H1 (cell line): ENCODE results near the gene SRGAP3. TPM values are rescaled to one million over a fixed set of nuclear protein-coding genes. Genes with fewer than 3 reads are reported as not detected.

Source experiments
- CTCF ChIA-PET: fragments of 300-600 bp; sonication (Branson Sonifier 250); formaldehyde crosslinking; loops from one replicate; lab custom pipeline; 2021; ENCODE audit not compliant: partially characterized antibody; lab: Charles Lee
- POLR2A ChIA-PET: fragments of 300-600 bp; sonication (Branson Sonifier 250); formaldehyde crosslinking; loops from one replicate; lab custom pipeline; 2021; ENCODE audit warnings: inconsistent platforms; ENCODE audit not compliant: partially characterized antibody; lab: Charles Lee
- DNase-seq, 2 experiments: peaks; one replicate each; pipeline versions ENCODE4 v3.0.0 to v3.0.0-alpha.2; 2010 to 2022; ENCODE audit warnings: low spot score in 2 of 2, low read depth in 1 of 2, mixed read lengths in 1 of 2
- FAIRE-seq: peaks from 2 replicates; lab custom pipeline; 2011; peaks lifted over from hg19 to GRCh38; lab: Jason Lieb, UNC
- H2AFZ ChIP-seq: 2 replicates; pipeline ENCODE4 v1.8.1; 2012; ENCODE audit warnings: low read length, inconsistent platforms
- H2AK5ac ChIP-seq: 2 replicates; pipeline ENCODE4 v1.6.1; 2013; ENCODE audit warnings: low read depth, low read length
- H2BK120ac ChIP-seq: replicated peaks from 2 replicates; pipeline ENCODE3; 2013; ENCODE audit warnings: low read depth, low read length, inconsistent platforms
- H2BK12ac ChIP-seq: 2 replicates; pipeline ENCODE4 v1.6.1; 2013; ENCODE audit warnings: low read depth, low read length
- H2BK15ac ChIP-seq: 2 replicates; pipeline ENCODE4 v1.6.1; 2013; ENCODE audit warnings: low read length
- H2BK20ac ChIP-seq: 2 replicates; pipeline ENCODE4 v1.6.1; 2013; ENCODE audit warnings: low read length
- H2BK5ac ChIP-seq: 2 replicates; pipeline ENCODE4 v1.6.1; 2013; ENCODE audit warnings: low read depth, low read length
- H3K14ac ChIP-seq: 2 replicates; pipeline ENCODE4 v1.6.1; 2013; ENCODE audit warnings: inconsistent platforms; ENCODE audit not compliant: insufficient read length
- H3K18ac ChIP-seq: 2 replicates; pipeline ENCODE4 v1.6.1; 2013; ENCODE audit warnings: low read length; ENCODE audit errors: extremely low read depth
- H3K23ac ChIP-seq: 2 replicates; pipeline ENCODE4 v1.6.1; 2013; ENCODE audit warnings: inconsistent platforms; ENCODE audit not compliant: insufficient read length
- H3K23me2 ChIP-seq: 2 replicates; pipeline ENCODE4 v1.6.1; 2013; ENCODE audit warnings: low read depth, low read length
- H3K27ac ChIP-seq: 2 replicates; pipeline ENCODE4 v1.6.1; 2011; ENCODE audit warnings: low read depth, low read length, inconsistent platforms
- H3K27me3 ChIP-seq, 4 experiments: replicated peaks in 1 of 4; 1 replicate in 1 of 4; 2 replicates in 3 of 4; pipeline versions ENCODE4 v1.6.1 to v1.8.1; 2011 to 2013; ENCODE audit warnings: low read length in 3 of 4, mild to moderate bottlenecking in 3 of 4, inconsistent platforms in 2 of 4, mixed read lengths in 2 of 4, moderate library complexity in 1 of 4; ENCODE audit not compliant: control insufficient read depth in 3 of 4, insufficient read depth in 3 of 4; ENCODE audit errors: extremely low read depth in 1 of 4
- H3K36me3 ChIP-seq, 4 experiments: 2 replicates each; pipeline versions ENCODE4 v1.6.1 to v1.8.1; 2011 to 2013; ENCODE audit warnings: mild to moderate bottlenecking in 4 of 4, low read length in 3 of 4, moderate library complexity in 2 of 4, control low read depth in 1 of 4, inconsistent platforms in 1 of 4; ENCODE audit not compliant: insufficient read depth in 4 of 4, control insufficient read depth in 2 of 4
- H3K4ac ChIP-seq: replicated peaks from 2 replicates; pipeline ENCODE3; 2013; ENCODE audit warnings: low read length, low read depth, mixed read lengths, inconsistent platforms; ENCODE audit not compliant: insufficient read length
- H3K4me1 ChIP-seq, 4 experiments: replicated peaks in 1 of 4; 1 replicate in 1 of 4; 2 replicates in 3 of 4; pipeline versions ENCODE4 v1.6.1 to v1.8.1; 2011 to 2013; ENCODE audit warnings: low read length in 3 of 4, inconsistent platforms in 2 of 4, mixed read lengths in 1 of 4; ENCODE audit not compliant: insufficient read depth in 4 of 4, control insufficient read depth in 3 of 4
- H3K4me2 ChIP-seq, 2 experiments: 2 replicates each; pipeline versions ENCODE4 v1.6.1 to v1.8.1; 2011 to 2013; ENCODE audit warnings: low read depth in 2 of 2, low read length in 2 of 2, control low read depth in 1 of 2, inconsistent platforms in 1 of 2, mild to moderate bottlenecking in 1 of 2; ENCODE audit not compliant: insufficient read depth in 1 of 2
- H3K4me3 ChIP-seq, 4 experiments: fragments of 200-600, 300-600 bp in 1 of 4; sonication (generic), shearing (Covaris generic), sonication (Bioruptor Twin) in 1 of 4; 2 replicates each; pipeline versions ENCODE4 v1.5.1 to v1.8.1; 2011 to 2016; ENCODE audit warnings: low read length in 4 of 4, low read depth in 3 of 4, control low read depth in 2 of 4, inconsistent platforms in 2 of 4, mild to moderate bottlenecking in 2 of 4, mixed read lengths in 1 of 4, moderate library complexity in 1 of 4; ENCODE audit not compliant: insufficient read depth in 2 of 4; ENCODE audit errors: extremely low read depth in 1 of 4
- H3K56ac ChIP-seq: replicated peaks from 2 replicates; pipeline ENCODE3; 2013; ENCODE audit warnings: low read depth, mild to moderate bottlenecking, mixed read lengths, low read length, inconsistent platforms; ENCODE audit not compliant: insufficient read length
- H3K79me1 ChIP-seq: 2 replicates; pipeline ENCODE4 v1.6.1; 2013; ENCODE audit warnings: low read depth, low read length, control low read depth
- H3K79me2 ChIP-seq, 2 experiments: 2 replicates each; pipeline versions ENCODE4 v1.6.1 to v1.8.1; 2012 to 2013; ENCODE audit warnings: low read length in 2 of 2, mild to moderate bottlenecking in 2 of 2, inconsistent platforms in 1 of 2; ENCODE audit not compliant: insufficient read depth in 2 of 2, control insufficient read depth in 1 of 2
- H3K9ac ChIP-seq, 4 experiments: replicated peaks in 1 of 4; 1 replicate in 1 of 4; 2 replicates in 3 of 4; pipeline versions ENCODE4 v1.6.1 to v1.8.1; 2011 to 2013; ENCODE audit warnings: low read depth in 3 of 4, low read length in 3 of 4, control low read depth in 2 of 4, mild to moderate bottlenecking in 2 of 4, moderate library complexity in 2 of 4, inconsistent platforms in 1 of 4; ENCODE audit errors: extremely low read depth in 1 of 4
- H3K9me3 ChIP-seq, 2 experiments: 2 replicates each; pipeline versions ENCODE4 v1.6.1 to v1.8.1; 2012 to 2013; ENCODE audit warnings: mild to moderate bottlenecking in 2 of 2, moderate library complexity in 2 of 2, control low read depth in 1 of 2, inconsistent platforms in 1 of 2, low read depth in 1 of 2, low read length in 1 of 2, mixed read lengths in 1 of 2; ENCODE audit not compliant: insufficient read depth in 2 of 2
- H4K20me1 ChIP-seq, 2 experiments: replicated peaks in 1 of 2; 2 replicates each; pipeline versions ENCODE3 to v1.8.1; 2011 to 2013; ENCODE audit warnings: inconsistent platforms in 2 of 2, low read length in 2 of 2, mild to moderate bottlenecking in 1 of 2; ENCODE audit not compliant: insufficient read depth in 2 of 2, control insufficient read depth in 1 of 2
- H4K5ac ChIP-seq: 2 replicates; pipeline ENCODE4 v1.6.1; 2013; ENCODE audit warnings: low read length, low read depth, mixed read lengths, inconsistent platforms; ENCODE audit not compliant: insufficient read length
- H4K8ac ChIP-seq: 2 replicates; pipeline ENCODE4 v1.8.0; 2013; ENCODE audit warnings: mild to moderate bottlenecking, moderate library complexity, low read length, inconsistent platforms; ENCODE audit not compliant: insufficient read depth; ENCODE audit errors: extremely low read depth
- H4K91ac ChIP-seq: replicated peaks from 2 replicates; pipeline ENCODE3; 2013; ENCODE audit warnings: low read length, mixed read lengths, inconsistent platforms; ENCODE audit not compliant: insufficient read length
- EP300 ChIP-seq, 2 experiments: IDR thresholded peaks; 1 replicate in 1 of 2; 2 replicates in 1 of 2; pipeline ENCODE4 v1.6.1; 2011 to 2012; ENCODE audit warnings: low read depth in 2 of 2, low read length in 2 of 2, mild to moderate bottlenecking in 2 of 2, borderline replicate concordance in 1 of 2, inconsistent platforms in 1 of 2, moderate library complexity in 1 of 2
- WGBS, 2 experiments: shearing (Covaris generic) in 1 of 2; methylation state at CpG; one replicate each; pipeline versions ENCODE4 v1.1.6 to v1.1.7; 2013 to 2015; ENCODE audit warnings: low lambda C conversion rate in 2 of 2, mixed read lengths in 2 of 2, inconsistent platforms in 1 of 2, low coverage in 1 of 2, missing lambda C conversion rate in 1 of 2; ENCODE audit not compliant: insufficient replicate concordance in 2 of 2, insufficient coverage in 1 of 2, insufficient read length in 1 of 2; ENCODE audit errors: extremely low coverage in 1 of 2, missing lambda C conversion rate in 1 of 2; 5-methylcytosine and 5-hydroxymethylcytosine counted together
- polyA plus RNA-seq, 7 experiments: library from polyadenylated mRNA; depleted of rRNA in 3 of 7; stranded (reverse) in 5 of 7; unstranded in 2 of 7; fragments of >200 nt in 5 of 7; fragments of 200-250 nt in 2 of 7; gene quantifications; 1 replicate in 5 of 7; 2 replicates in 1 of 7; 4 replicates in 1 of 7; pipeline versions ENCODE4 v1.2.1 to v1.2.3, GENCODE V29; 2011 to 2013; ENCODE audit warnings: missing spikeins in 2 of 7, mixed read lengths in 2 of 7
- total RNA-seq: library from RNA; stranded (reverse); fragmentation: NEBNext Ultra II Directional; extraction: Animal tissue kit (Norgen Biotek cat#: 25700); gene quantifications from 2 replicates; pipeline ENCODE4 v1.2.1, GENCODE V29; 2021

SRGAP3 gene
- total and polyA plus RNA-seq, 2 of the 8 experiments (the other 6 are each of a cell fraction or from before 2014, with no cell fraction given): 5.8 to 11.4 TPM

GRCh38 chr3:9229325-9229724 is 20.1 kb downstream of the SRGAP3 start:
- no peak overlapping the region for H4K8ac ChIP-seq
- no peaks in the 10 kb centered on the region for H3K36me3 ChIP-seq
- CTCF ChIA-PET: interaction anchor here (0.8 to 1.7 kb wide), 5 partner anchors 21 to 249 kb away, joined by 3 to 4 read pairs (median 3); no protein-coding TSS in a partner anchor

More at GRCh38 chr3:9229325-9229724, 20.1 kb downstream of the SRGAP3 start:
- Histone ChIP-seq H3K18ac (no peak overlapping the region), H4K91ac (no peak overlapping the region), H2BK20ac (no peak overlapping the region), H2BK5ac (no peak overlapping the region), H2BK12ac (no peak overlapping the region), H3K56ac (no peak overlapping the region), H2AK5ac (no peak overlapping the region), H2BK120ac (no peak overlapping the region), H2BK15ac (no peak overlapping the region), H3K4me2 (no peak overlapping the region), H2AFZ (no peak overlapping the region), H3K4ac (no peak overlapping the region), H3K9me3 (no peaks in the 10 kb centered on the region), H4K5ac (no peak overlapping the region), H3K4me3 (no peak overlapping the region), H3K79me1 (no peaks in the 10 kb centered on the region), H3K23ac (no peak overlapping the region), H3K79me2 (no peaks in the 10 kb centered on the region), H3K23me2 (no peaks in the 10 kb centered on the region), H3K27ac (no peak overlapping the region), H3K4me1 (peaks cover 12 to 26% (median 22%) of the 10 kb centered on the region in 4 experiments), H3K14ac (no peak overlapping the region), H3K9ac (no peak overlapping the region), H3K27me3 (no peaks in the 10 kb centered on the region), H4K20me1 (no peaks in the 10 kb centered on the region)
- TF ChIP-seq EP300 (IDR thresholded peaks at IDR 0.05; ENCODE audit: borderline replicate concordance in 1 of 2, low read depth in 2 of 2, low read length in 2 of 2): no peak
- WGBS, 2 experiments: 77% methylated on average over 7 of the region's 7 CpGs; no CpG with 5 or more reads in 1 of the 2 experiments
- DNase-seq (no peak), FAIRE-seq (no peak)
- POLR2A ChIA-PET: no interaction called here
